ENCODE measurements around the gene TENT5A.

TENT5A gene

GRCh38 chr6:81700414-81700813 lies 52.1 kb downstream of the TENT5A start:
- DNase-seq = no peak

- DNase-seq = no peak
Measured at GRCh38 chr6:81697559-81697958, 54.9 kb downstream of the TENT5A start.

- no peak for DNase-seq
Measured at GRCh38 chr6:81696524-81696923, 56.0 kb downstream of the TENT5A start.
